GM12873 (cell line): Measurements from ENCODE around the gene SAMD11.

ENCODE experiments used
- CTCF ChIP-seq: IDR thresholded peaks from 2 replicates; pipeline ENCODE4 v1.5.1; 2012; ENCODE audit warnings: low read depth, mild to moderate bottlenecking, moderate library complexity, low read length, control low read depth; ENCODE audit not compliant: insufficient read depth; ENCODE audit errors: missing control alignments

The SAMD11 gene

GRCh38 chr1:960363-961131 lies 36.8 kb downstream of the SAMD11 start, which contains the start of gene KLHL17:
Gene KLHL17, plus strand, starts transcription at chr1:960584. Its CDS starts 110 bp downstream, at chr1:960694.
- TF ChIP-seq CTCF: no peak

- TF ChIP-seq CTCF: no peak
These were observed 37.5 kb downstream of the SAMD11 start for GRCh38 chr1:961132-961669.

GRCh38 chr1:962381-963300 lies 38.9 kb downstream of the SAMD11 start:
- no peak for TF ChIP-seq CTCF

GRCh38 chr1:963301-963651 lies 39.6 kb downstream of the SAMD11 start:
- no peak for TF ChIP-seq CTCF

GRCh38 chr1:963746-964525 lies 40.2 kb downstream of the SAMD11 start:
- no peak for TF ChIP-seq CTCF

- TF ChIP-seq CTCF: no peak
These were observed 41.2 kb downstream of the SAMD11 start for GRCh38 chr1:964691-965525.
